ENCODE results near the gene HVCN1.

The HVCN1 gene

GRCh38 chr12:110676171-110676570 lies 12.7 kb downstream of the HVCN1 start:
- Histone ChIP-seq H3K27ac (ENCODE audit: low read depth, low read length) (peak overlapping the region; percentile 95), H3K79me2 (ENCODE audit: insufficient read depth, low read length) (no peaks in the 10 kb centered on the region), H3K4me2 (ENCODE audit: low read depth, low read length, poor library complexity, severe bottlenecking) (peak overlapping the region; percentile 53), H3K36me3 (ENCODE audit: low read length) (no peaks in the 10 kb centered on the region), H3K27me3 (ENCODE audit: low read length) (no peaks in the 10 kb centered on the region), H3K9me2 (replicated peaks; ENCODE audit: insufficient read depth, low read length) (no peaks in the 10 kb centered on the region), H3F3A (ENCODE audit: insufficient read depth) (peaks cover 78% of the 10 kb centered on the region), H3K9me3 (ENCODE audit: insufficient read depth, low read length) (no peaks in the 10 kb centered on the region), H2AFZ (ENCODE audit: low read depth, low read length, severe bottlenecking) (no peak overlapping the region), H3K9ac (ENCODE audit: low read length) (peak overlapping the region; percentile 41), H4K20me1 (ENCODE audit: low read depth, low read length) (no peaks in the 10 kb centered on the region), H3K4me3 (ENCODE audit: insufficient read depth, low read length, poor library complexity, severe bottlenecking) (no peak overlapping the region)
- no peak for TF ChIP-seq EZH2phosphoT487 (conservative IDR thresholded peaks at IDR 0.05; ENCODE audit: low read length)
- TF ChIP-seq CTCF (IDR thresholded peaks at IDR 0.05; ENCODE audit: insufficient read depth, low read length, poor library complexity, severe bottlenecking), result no peak

DNA sequence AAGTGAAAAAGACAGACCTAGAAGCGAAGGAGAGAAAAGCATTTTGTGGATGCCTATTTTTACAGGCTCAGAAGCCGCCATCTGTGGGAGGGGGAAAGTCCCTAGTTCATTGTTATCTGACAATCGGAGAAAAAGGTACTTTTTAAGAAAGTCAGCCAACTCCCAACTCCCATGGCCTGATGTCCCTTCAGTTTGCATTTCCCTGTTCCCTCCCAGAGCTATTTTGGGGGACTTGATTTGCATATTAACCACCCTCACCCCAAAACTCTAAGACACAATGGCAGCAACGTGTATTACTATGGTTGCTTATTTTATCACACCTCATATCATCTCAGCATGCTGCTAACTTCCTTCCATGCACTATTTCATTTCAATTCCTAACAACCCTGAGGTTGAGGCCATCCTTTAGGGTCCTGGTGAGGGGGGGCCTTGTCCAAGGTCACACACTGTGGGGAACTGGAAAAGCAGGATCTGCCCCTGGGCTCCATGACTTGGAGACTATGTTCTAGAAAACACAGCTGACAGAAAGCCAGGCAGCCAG lies 18.7 kb downstream of the HVCN1 start:
- Histone ChIP-seq H3K27me3 (ENCODE audit: low read length) (no peaks in the 10 kb centered on the region), H3K9me3 (ENCODE audit: insufficient read depth, low read length) (no peaks in the 10 kb centered on the region), H3K79me2 (ENCODE audit: insufficient read depth, low read length) (no peaks in the 10 kb centered on the region; the same call in 1 of the 2 replicates), H3K27ac (ENCODE audit: low read depth, low read length) (peak overlapping the region; percentile 95), H4K20me1 (ENCODE audit: low read depth, low read length) (no peaks in the 10 kb centered on the region), H3K36me3 (ENCODE audit: low read length) (no peaks in the 10 kb centered on the region), H2AFZ (ENCODE audit: low read depth, low read length, severe bottlenecking) (no peak overlapping the region), H3K9me2 (replicated peaks; ENCODE audit: insufficient read depth, low read length) (no peaks in the 10 kb centered on the region), H3F3A (ENCODE audit: insufficient read depth) (peaks cover 71% of the 10 kb centered on the region), H3K9ac (ENCODE audit: low read length) (peak overlapping the region; percentile 67), H3K4me3 (ENCODE audit: insufficient read depth, low read length, poor library complexity, severe bottlenecking) (no peak overlapping the region), H3K4me2 (ENCODE audit: low read depth, low read length, poor library complexity, severe bottlenecking) (peak overlapping the region; percentile 72)
- TF ChIP-seq EZH2phosphoT487 (conservative IDR thresholded peaks at IDR 0.05; ENCODE audit: low read length) (no peak), CTCF (IDR thresholded peaks at IDR 0.05; ENCODE audit: insufficient read depth, low read length, poor library complexity, severe bottlenecking) (no peak)

DNA sequence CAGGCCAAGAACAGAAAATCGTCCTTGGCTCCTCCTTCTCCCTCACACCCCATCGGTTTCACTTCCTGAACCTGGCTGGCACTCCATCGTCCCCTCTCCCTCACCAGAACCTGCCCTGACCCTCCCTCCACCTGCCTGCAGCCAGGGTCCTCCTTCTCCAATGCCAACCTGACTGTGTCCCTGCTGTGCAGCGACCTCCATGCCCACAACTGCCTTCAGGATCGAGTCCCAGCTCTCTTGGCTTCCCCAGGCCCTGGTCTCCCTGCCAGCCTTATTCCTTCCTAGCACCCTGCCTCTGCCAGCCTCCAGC lies 19.8 kb downstream of the HVCN1 start:
- H3K9me3 ChIP-seq (ENCODE audit: insufficient read depth, low read length), result no peaks in the 10 kb centered on the region
- no peak overlapping the region for H2AFZ ChIP-seq (ENCODE audit: low read depth, low read length, severe bottlenecking)
- H3K4me2 ChIP-seq (ENCODE audit: low read depth, low read length, poor library complexity, severe bottlenecking), result peak overlapping the region; percentile 72
- no peaks in the 10 kb centered on the region for H3K36me3 ChIP-seq (ENCODE audit: low read length)
- H3K27me3 ChIP-seq (ENCODE audit: low read length), result no peaks in the 10 kb centered on the region
- H3K27ac ChIP-seq (ENCODE audit: low read depth, low read length), result peak overlapping the region; percentile 95
- no peaks in the 10 kb centered on the region for H3K9me2 ChIP-seq (replicated peaks; ENCODE audit: insufficient read depth, low read length)
- no peaks in the 10 kb centered on the region for H4K20me1 ChIP-seq (ENCODE audit: low read depth, low read length)
- H3K79me2 ChIP-seq (ENCODE audit: insufficient read depth, low read length), result peaks cover 3% of the 10 kb centered on the region; the same call in 1 of the 2 replicates
- H3F3A ChIP-seq (ENCODE audit: insufficient read depth), result peaks cover 66% of the 10 kb centered on the region
- TF ChIP-seq CTCF (IDR thresholded peaks at IDR 0.05; ENCODE audit: insufficient read depth, low read length, poor library complexity, severe bottlenecking) (no peak), EZH2phosphoT487 (conservative IDR thresholded peaks at IDR 0.05; ENCODE audit: low read length) (no peak)
- peak overlapping the region; percentile 28 for H3K4me3 ChIP-seq (ENCODE audit: insufficient read depth, low read length, poor library complexity, severe bottlenecking)
- peak overlapping the region; percentile 67 for H3K9ac ChIP-seq (ENCODE audit: low read length)
